SJCRH30 (cell line): ENCODE measurements around the gene KCNMB2. TPM values are rescaled to one million over a fixed set of nuclear protein-coding genes. Genes with fewer than 3 reads are reported as not detected.
"Not testable (repeated sequence)": the region's sequence is repeated elsewhere in the genome, so short reads cannot be mapped to it uniquely, and the experiment has no call there.

Source experiments
- DNase-seq, 2 experiments: peaks; one replicate each; pipeline ENCODE4 v3.0.0-alpha.2; 2015 to 2020
- H3K27ac ChIP-seq: fragments of 250-450 bp; sonication (Bioruptor Pico); 2 replicates; pipeline ENCODE4 v1.5.1; 2020; ENCODE audit warnings: mild to moderate bottlenecking, moderate library complexity
- H3K27me3 ChIP-seq: fragments of 250-450 bp; sonication (Bioruptor Pico); 2 replicates; pipeline ENCODE4 v1.5.1; 2020; ENCODE audit warnings: mild to moderate bottlenecking, moderate library complexity
- H3K36me3 ChIP-seq: fragments of 250-450 bp; sonication (Bioruptor Pico); 2 replicates; pipeline ENCODE4 v1.5.1; 2020; ENCODE audit warnings: mild to moderate bottlenecking, moderate library complexity
- H3K4me1 ChIP-seq: fragments of 250-450 bp; sonication (Bioruptor Pico); 2 replicates; pipeline ENCODE4 v1.5.1; 2020; ENCODE audit warnings: mild to moderate bottlenecking, moderate library complexity
- H3K4me3 ChIP-seq: fragments of 250-450 bp; sonication (Bioruptor Pico); 2 replicates; pipeline ENCODE4 v1.5.1; 2020; ENCODE audit warnings: mild to moderate bottlenecking, moderate library complexity
- H3K9me3 ChIP-seq: fragments of 250-450 bp; sonication (Bioruptor Pico); replicated peaks from 2 replicates; pipeline ENCODE4 v1.5.1; 2020; ENCODE audit warnings: mild to moderate bottlenecking, moderate library complexity
- total RNA-seq: library from RNA; depleted of rRNA; stranded (reverse); fragments of >200 nt; shearing (Covaris generic); gene quantifications from 2 replicates; pipeline ENCODE4 v1.2.3, GENCODE V29; 2014

The KCNMB2 gene
- total RNA-seq, 1 experiment from 2014 or later, result not detected

DNA sequence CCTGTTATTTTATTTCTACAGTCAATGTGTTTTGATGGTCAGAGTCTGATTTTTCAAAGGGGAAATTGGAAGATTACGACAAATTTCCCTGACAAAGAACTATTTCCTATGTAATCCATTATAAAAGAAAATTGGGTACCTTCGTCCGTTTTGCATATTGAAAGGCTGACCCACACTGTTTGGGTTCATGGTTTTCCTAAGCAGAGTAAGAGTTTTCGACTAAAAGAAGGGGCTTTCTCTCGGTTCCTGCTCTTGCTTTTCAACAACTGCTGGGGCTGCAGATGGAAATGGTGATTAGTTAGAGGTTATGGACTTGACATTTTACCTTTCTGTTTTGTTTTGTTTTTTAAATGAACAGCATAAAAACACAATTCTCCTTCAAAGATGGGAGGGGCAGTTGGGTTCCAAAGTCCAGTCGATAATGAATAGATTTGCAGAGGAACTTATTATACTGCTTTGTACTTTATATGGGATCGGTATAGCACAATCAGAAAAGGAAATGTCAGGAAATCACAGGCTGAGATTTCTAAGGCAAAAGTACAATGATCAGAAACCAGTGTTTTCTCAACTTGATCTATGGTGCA is 978 bp downstream of the KCNMB2 start:
- H3K9me3 ChIP-seq, result no peaks in the 10 kb centered on the region
- no peaks in the 10 kb centered on the region for H3K4me1 ChIP-seq
- no peak overlapping the region for H3K27ac ChIP-seq
- no peak overlapping the region for H3K4me3 ChIP-seq
- H3K36me3 ChIP-seq, result no peaks in the 10 kb centered on the region
- no peak for DNase-seq
- H3K27me3 ChIP-seq, result no peaks in the 10 kb centered on the region

DNA sequence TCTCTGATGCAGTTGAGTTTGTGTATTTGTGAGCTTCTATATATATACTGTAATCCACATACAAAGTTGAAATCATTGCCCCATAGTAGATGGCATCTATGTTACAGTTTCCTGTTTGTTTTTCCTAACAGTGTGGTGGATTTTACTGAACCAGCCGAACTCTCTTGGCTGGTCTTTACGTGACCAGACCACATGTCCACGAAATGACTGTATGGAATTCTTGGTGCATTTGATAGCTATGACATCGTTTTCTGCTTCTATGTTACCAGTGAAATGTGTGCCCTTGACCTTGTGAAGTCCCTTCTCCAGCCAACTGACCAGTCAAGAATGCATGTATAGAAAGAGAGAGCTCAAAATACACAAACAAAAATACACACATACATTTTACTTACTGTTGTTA is 1.8 kb downstream of the KCNMB2 start:
- no peaks in the 10 kb centered on the region for H3K4me1 ChIP-seq
- no peaks in the 10 kb centered on the region for H3K27me3 ChIP-seq
- no peaks in the 10 kb centered on the region for H3K9me3 ChIP-seq
- H3K4me3 ChIP-seq, result no peak overlapping the region
- no peaks in the 10 kb centered on the region for H3K36me3 ChIP-seq
- DNase-seq, result no peak
- H3K27ac ChIP-seq, result no peak overlapping the region

DNA sequence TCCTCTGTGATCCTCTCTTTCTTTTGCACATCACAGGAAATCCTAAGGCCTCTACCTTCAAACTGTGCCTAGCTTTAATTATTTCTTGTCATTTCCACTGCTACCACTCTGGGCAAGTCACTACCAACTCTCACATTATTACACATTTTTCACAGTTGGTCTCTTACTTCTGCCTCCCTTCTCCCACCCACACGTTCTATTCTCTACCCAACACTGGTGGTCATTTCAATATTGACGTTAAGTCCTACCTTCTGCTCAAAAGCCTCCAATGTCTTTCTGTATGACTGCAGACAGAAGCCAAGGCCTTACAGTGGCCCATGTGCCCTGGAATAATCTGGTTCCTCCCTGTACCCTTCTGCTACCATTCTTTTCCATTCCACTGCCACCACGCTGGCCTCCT is 3.9 kb downstream of the KCNMB2 start:
- DNase-seq, result no peak
- Histone ChIP-seq H3K4me1 (no peaks in the 10 kb centered on the region), H3K27ac (no peak overlapping the region), H3K9me3 (no peaks in the 10 kb centered on the region), H3K36me3 (no peaks in the 10 kb centered on the region), H3K27me3 (no peaks in the 10 kb centered on the region), H3K4me3 (no peak overlapping the region)

DNA sequence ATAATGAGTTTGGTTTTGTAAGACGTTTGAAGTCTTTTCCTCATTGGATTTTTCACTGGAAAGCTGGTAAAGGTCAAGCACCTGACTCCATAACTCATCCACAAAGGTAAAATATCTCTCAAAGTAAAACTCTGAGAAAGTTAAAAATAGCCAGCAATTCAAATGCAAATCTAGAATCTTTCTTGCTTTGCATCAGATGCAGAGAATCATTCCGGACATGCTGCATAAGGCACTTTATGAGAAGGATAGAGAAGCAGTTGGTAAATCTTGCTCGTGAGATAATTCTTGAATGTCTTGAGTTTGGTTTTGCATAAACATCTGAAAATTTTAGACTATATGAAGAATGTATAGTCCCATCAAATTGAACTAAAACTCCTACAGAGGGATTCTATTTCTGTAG is 9.1 kb downstream of the KCNMB2 start:
- H3K36me3 ChIP-seq, result no peaks in the 10 kb centered on the region
- H3K4me1 ChIP-seq, result no peaks in the 10 kb centered on the region
- H3K4me3 ChIP-seq, result no peak overlapping the region
- no peak for DNase-seq
- H3K27ac ChIP-seq, result no peak overlapping the region
- no peaks in the 10 kb centered on the region for H3K9me3 ChIP-seq
- H3K27me3 ChIP-seq, result no peaks in the 10 kb centered on the region

DNA sequence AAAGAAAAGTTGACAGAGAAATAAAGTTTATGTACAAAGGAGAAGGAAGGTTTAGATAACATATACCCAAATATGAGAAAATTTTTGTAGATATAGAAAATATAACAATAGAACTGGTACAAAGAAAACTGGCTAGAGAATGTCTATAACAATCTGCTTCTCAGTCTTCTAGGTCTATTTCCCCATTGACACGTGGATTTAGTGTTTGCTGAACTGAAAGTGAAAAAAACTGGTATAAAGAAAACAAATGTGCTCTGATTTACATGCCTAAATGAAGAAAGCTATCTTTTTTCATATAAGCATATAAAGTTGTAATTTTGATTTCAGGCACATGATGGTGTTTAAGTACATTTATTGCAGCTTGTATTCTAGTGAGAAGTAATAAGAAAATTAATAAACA is 9.8 kb downstream of the KCNMB2 start:
- Histone ChIP-seq H3K4me3 (no peak overlapping the region), H3K9me3 (no peaks in the 10 kb centered on the region), H3K36me3 (no peaks in the 10 kb centered on the region), H3K4me1 (no peaks in the 10 kb centered on the region), H3K27ac (no peak overlapping the region), H3K27me3 (no peaks in the 10 kb centered on the region)
- DNase-seq, result no peak

DNA sequence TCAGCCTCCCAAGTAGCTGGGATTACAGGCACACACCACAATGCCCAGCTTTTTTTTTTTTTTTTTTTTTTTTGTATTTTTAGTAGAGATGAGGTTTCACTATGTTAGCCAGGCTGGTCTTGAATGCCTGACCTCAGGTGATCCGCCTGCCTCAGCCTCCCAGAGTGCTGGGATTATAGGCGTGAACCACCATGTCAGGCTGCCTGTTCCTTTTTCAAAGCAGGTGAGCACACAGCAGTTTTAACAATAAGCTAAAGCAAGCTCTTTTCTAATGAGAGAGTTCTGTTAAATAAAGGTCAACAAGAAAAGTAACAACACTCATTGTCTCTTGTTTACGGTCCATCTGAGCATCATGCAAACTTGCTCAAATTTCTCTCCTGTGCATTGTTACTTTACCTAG is 13.2 kb downstream of the KCNMB2 start:
- H3K4me3 ChIP-seq, H3K27ac ChIP-seq, H3K4me1 ChIP-seq, DNase-seq, H3K9me3 ChIP-seq, H3K27me3 ChIP-seq, H3K36me3 ChIP-seq: not testable (repeated sequence)

DNA sequence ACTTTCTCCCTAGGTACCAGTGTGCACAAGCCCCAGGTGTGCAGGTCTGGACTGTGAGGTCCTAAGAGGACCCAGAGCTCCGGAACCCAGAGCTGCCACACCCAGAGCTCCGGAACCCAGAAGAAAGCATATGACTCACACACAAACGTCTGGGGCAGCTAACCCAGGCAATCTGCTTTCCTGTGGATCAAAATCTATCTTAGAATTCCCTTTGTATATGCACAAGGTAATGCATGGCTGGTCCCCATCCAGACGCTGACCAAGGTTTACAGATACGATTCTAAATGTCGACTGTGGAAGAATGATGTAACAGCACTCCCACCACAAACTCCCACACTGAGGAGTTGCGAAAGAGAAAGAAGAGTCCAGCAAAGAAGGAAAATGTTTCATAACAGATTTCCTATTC is 15.7 kb downstream of the KCNMB2 start:
- DNase-seq, result no peak
- Histone ChIP-seq H3K27ac (no peak overlapping the region), H3K9me3 (no peaks in the 10 kb centered on the region), H3K4me1 (no peaks in the 10 kb centered on the region), H3K4me3 (no peak overlapping the region), H3K36me3 (no peaks in the 10 kb centered on the region), H3K27me3 (no peaks in the 10 kb centered on the region)

DNA sequence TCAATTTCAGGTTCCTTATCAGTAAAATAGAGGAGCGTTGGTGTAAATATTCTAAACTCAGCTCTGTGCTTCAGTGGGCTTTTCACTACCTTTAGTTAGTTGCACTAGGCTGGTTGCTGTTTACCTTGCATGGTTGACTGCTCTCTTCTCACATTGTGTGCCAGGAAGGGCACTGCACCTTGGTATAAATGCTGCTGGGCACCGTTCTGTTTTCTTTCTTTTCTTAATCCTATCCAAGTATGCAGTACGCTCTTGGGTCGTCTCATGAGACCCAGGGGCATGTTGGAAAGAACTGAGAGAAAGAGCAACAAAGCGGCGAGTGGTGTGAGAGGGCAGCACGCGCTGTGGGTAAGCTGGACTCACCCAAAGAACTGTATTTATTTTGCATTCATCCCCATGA is 22.4 kb downstream of the KCNMB2 start:
- no peak overlapping the region for H3K4me3 ChIP-seq
- H3K36me3 ChIP-seq, result no peaks in the 10 kb centered on the region
- no peaks in the 10 kb centered on the region for H3K9me3 ChIP-seq
- no peak for DNase-seq
- H3K4me1 ChIP-seq, result no peaks in the 10 kb centered on the region
- H3K27me3 ChIP-seq, result no peaks in the 10 kb centered on the region
- no peak overlapping the region for H3K27ac ChIP-seq

DNA sequence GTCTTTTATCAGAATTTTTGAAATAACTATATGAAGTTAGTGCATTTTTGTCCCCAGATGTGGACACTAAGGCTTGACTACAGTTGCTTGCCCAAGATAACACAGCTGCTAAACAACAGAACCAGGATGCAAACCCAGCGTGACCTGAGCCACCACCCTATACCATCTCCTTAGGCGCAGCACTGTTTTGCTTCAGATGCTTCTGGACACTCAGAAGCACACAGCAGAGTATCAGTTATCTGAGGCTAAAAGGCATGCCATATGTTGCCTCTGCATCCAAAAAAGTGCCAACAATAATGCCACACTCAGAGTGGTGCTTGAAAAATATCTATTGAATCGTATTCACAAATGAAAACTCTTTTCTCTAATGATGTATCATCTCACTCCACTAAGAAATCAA is 24.5 kb downstream of the KCNMB2 start:
- H3K4me3 ChIP-seq, result no peak overlapping the region
- no peak overlapping the region for H3K27ac ChIP-seq
- no peaks in the 10 kb centered on the region for H3K36me3 ChIP-seq
- no peak for DNase-seq
- H3K27me3 ChIP-seq, result no peaks in the 10 kb centered on the region
- no peaks in the 10 kb centered on the region for H3K4me1 ChIP-seq
- no peaks in the 10 kb centered on the region for H3K9me3 ChIP-seq

DNA sequence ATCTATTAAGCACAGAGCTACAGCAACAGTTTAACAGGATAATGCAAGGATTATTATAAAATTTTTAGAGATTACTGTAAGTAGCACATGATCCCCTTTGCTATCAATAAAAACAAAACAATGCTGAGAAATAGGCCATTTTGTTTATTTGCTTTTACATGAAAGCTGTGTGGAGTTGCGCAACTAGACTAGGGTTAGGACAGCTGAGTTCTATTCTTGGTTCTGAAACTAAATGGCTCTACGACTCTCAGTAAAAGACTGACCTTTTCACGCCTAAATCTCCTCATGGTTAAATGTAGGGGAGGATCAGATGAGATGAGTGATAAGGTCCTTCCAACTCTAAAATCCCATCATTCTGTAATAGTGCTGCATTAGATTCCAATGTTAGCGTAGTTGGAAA is 25.0 kb downstream of the KCNMB2 start:
- Histone ChIP-seq H3K27ac (no peak overlapping the region), H3K27me3 (no peaks in the 10 kb centered on the region), H3K9me3 (no peaks in the 10 kb centered on the region), H3K4me3 (no peak overlapping the region), H3K4me1 (no peaks in the 10 kb centered on the region), H3K36me3 (no peaks in the 10 kb centered on the region)
- no peak for DNase-seq

DNA sequence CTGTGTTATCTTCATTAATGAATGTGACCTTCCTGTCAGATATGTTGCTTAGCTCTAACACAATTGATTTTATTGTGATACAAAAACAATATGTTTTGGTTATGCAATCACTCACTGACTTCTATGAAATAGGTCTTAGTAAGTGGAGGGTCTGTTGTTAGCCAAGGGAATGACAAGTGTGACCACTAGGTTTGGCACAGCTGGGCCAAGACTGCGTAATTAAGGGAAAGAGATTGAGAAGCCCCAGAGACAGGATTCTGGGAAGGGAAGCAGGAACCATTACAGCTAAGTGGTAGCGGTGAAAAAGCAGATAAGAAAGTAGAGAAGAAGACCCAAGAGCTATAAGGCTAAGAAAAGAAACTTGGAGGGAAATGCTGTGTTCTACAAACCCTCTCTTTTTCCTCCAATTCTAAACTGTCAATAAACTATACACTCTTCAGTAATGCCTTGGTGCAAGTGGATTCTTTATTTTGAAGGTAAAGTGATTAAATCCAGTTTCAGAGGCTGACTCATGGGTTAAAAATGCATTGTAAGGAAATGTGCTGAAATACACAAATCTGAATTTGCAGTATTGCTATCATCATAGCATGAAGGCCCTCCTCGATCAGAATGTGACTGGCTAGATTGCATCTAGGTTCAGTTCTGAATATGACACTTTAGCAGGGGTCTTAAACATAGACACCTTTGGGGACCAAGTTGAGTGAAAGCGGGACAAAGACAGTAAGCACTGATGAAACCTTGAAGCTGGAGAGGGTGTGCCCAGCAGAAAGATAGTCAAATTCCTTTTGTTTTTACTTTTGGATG is 26.1 kb downstream of the KCNMB2 start:
- Histone ChIP-seq H3K27ac (no peak overlapping the region), H3K36me3 (no peaks in the 10 kb centered on the region), H3K9me3 (no peaks in the 10 kb centered on the region), H3K27me3 (no peaks in the 10 kb centered on the region), H3K4me1 (no peaks in the 10 kb centered on the region), H3K4me3 (no peak overlapping the region)
- no peak for DNase-seq

DNA sequence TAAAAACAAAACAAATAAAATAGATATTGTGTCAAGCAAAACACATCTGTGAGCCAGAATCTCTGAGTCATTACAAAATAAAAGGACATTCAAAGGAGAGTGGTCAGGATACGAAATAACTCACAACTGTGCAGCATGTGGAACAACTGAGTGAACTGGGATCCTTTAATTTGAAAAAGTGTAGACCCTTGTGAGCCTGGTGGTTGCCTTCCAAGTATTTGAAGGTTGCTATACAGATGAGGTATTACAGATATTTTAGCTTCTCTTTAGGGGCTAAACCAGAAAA is 26.7 kb downstream of the KCNMB2 start:
- H3K36me3 ChIP-seq, result no peaks in the 10 kb centered on the region
- H3K4me3 ChIP-seq, result no peak overlapping the region
- DNase-seq, result no peak
- no peaks in the 10 kb centered on the region for H3K9me3 ChIP-seq
- no peaks in the 10 kb centered on the region for H3K4me1 ChIP-seq
- H3K27me3 ChIP-seq, result no peaks in the 10 kb centered on the region
- H3K27ac ChIP-seq, result no peak overlapping the region

DNA sequence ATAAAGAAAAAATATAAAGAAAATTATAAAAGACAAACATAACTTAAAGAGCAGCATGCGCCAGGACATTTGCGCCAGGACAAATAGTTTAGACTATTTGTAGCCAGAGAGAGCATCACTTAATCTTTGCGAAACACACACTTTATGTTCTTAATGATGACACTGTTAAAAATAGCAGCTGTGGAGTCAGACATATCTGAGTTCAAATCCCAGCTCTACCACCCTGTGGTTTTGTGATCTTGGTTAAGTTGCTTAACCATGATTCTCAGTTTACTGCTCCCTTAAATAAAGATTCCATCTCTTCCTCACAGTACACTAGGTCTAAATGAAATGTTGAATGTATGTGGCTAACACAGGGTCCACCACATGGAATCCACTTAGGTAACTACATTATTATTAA is 31.4 kb downstream of the KCNMB2 start:
- Histone ChIP-seq H3K27ac (no peak overlapping the region), H3K27me3 (no peaks in the 10 kb centered on the region)

DNA sequence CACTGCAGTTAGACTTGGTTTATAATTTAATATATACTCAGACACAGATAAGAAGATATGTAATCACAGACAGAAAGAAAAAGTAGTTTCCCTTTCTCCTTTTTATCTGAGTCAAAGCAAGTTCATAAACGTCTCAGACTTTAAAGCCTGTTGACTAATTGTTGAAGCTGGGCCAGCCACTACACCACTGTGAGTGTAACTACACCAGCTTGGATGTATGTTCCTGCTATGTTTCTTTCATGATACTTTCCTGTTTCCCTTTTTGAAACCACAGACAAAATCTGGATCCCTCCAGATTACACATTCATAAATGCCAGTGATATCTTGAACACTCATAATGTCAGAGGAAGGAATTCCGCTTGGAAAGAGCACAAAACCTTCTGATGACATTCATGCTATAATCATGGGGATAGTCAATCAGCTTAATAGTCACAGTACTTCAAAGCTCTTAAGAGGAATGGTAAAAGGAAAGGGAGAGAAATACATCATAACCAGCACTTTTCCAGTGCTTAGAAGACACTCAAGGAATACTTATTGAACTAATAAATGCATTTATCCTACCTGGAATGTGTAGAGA is 32.0 kb downstream of the KCNMB2 start:
- DNase-seq, result no peak
- Histone ChIP-seq H3K9me3 (no peaks in the 10 kb centered on the region), H3K27ac (no peak overlapping the region), H3K4me1 (no peaks in the 10 kb centered on the region), H3K27me3 (no peaks in the 10 kb centered on the region), H3K36me3 (no peaks in the 10 kb centered on the region), H3K4me3 (no peak overlapping the region)

More for the DNA sequence above, 31.4 kb downstream of the KCNMB2 start:
- no peaks in the 10 kb centered on the region for H3K4me1 ChIP-seq
- no peaks in the 10 kb centered on the region for H3K9me3 ChIP-seq
- H3K36me3 ChIP-seq, result no peaks in the 10 kb centered on the region
- no peak overlapping the region for H3K4me3 ChIP-seq
- DNase-seq, result no peak

DNA sequence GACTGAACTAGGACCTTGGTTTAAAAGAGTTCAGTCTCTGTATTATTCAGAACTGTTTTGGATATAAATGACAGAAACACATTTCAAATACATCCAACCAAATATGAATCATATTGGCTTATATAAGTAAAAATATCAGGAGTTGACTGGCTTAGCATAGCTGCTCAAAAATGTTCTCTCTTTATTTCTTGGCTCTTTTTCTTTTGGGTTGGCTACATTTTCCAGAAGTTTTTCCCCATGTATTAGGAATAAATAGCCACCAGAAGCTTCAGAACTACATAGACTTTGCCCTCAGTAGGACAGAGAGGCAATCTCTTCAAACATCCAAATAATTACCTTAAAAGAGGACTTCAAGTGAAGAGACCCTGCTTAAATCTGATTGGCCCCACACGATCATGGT is 32.7 kb downstream of the KCNMB2 start:
- Histone ChIP-seq H3K9me3 (no peaks in the 10 kb centered on the region), H3K4me3 (no peak overlapping the region), H3K27me3 (no peaks in the 10 kb centered on the region), H3K4me1 (no peaks in the 10 kb centered on the region), H3K36me3 (no peaks in the 10 kb centered on the region), H3K27ac (no peak overlapping the region)
- no peak for DNase-seq

DNA sequence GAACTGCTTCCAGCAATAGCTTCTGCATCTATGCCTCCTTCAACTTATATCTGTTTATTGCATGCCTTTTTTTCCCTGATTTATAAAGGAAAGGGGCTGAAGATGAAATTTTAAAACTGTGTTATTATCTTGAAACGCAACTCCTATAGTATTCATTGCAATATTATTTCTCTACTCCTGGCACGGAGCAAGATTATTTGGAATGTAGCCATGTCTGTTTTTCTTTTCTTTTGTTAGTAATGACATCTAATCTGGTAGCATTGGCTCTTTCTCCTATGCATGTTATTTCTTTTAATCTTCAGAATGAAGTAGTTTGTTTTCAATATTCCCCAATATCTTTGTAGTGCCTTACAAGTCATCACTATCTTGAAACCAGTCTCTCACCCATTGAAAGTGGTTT is 33.6 kb downstream of the KCNMB2 start:
- Histone ChIP-seq H3K4me3 (no peak overlapping the region), H3K4me1 (no peaks in the 10 kb centered on the region), H3K27me3 (no peaks in the 10 kb centered on the region), H3K27ac (no peak overlapping the region), H3K36me3 (no peaks in the 10 kb centered on the region), H3K9me3 (no peaks in the 10 kb centered on the region)
- DNase-seq, result no peak
